NCI-H524 (cell line): Measurements from ENCODE around the gene SHC2.
A peak's percentile ranks its signal among the peaks of the same experiment; 100 is the strongest.
"Not testable (repeated sequence)": the region's sequence is repeated elsewhere in the genome, so short reads cannot be mapped to it uniquely, and the experiment has no call there.

Experiments
- DNase-seq, 2 experiments: peaks; one replicate each; lab custom pipeline; 2025; lab: John Stamatoyannopoulos, UW

SHC2 gene

DNA sequence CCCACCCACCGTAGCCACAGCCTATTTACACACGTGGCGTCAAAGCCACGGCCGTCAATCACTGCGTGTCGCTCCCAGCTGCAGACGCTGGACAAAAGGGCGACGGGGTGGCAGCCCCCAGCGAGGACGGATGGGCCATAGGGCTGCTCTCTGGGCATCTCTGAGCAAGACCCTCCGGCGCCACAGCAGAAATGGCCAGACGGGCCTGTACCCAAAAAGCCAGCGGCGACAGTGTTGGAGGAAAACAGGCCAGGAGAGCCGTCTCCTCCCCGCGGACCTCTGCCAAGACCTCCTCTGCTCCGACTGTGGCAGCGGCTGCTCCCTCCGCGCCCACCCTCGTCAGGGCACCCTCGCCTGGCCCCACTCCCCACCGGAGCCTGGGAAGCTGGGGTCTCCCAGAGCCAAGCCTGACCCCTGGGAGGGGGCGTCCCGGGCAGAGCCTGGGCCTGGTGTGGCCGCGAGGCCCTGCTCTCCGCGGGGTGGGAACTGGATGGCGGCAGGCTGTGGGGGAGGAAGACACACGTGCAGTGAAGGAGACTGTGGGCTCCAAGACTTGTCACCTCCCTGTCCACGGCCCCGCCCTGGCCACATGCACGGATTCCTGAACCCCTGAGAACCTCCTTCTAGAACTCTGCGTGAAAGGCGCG lies 54.6 kb downstream of the SHC2 start:
- DNase-seq = no peak

DNA sequence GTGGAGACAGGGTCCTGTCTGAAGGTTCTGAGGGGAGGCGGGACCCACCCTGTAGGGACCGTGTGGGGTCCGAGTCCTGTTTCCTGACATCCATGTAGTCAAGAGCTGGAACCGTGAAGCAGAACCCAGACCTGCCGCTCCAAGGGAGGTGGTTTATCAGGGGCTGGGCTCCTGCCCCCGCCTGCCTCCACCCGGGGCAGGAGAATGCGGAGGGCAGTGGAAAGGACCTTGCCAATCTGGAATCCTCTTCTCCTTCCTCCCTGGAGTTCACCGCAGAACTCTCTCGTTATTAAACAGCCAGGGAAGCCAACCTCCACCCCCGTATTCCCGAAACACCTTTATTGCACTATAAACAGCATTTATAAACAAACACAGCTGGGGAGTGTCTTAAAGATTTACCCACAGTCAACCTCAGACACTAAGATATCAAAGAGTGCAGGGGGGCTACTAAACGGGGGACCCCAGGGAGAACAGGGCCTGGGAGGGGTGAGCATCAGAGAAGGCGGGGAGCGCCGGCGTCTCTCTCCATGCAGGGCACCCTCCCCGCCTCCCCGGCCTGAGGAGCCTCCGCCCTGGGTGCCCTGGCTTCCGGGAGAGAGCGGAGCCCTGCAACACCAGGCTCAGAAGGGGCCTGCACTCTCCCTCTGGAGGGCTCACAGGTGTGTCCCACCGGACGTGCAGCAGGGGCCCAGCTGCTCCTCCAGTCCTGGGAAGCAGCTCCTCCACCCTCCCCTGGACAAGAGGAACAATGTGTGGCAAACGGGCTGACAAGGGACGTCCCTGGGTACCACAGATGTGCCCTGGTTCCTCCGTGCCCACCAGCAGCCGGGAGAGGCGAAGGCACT lies 55.5 kb downstream of the SHC2 start:
- peak in 1 of 2 experiments; percentile 24 for DNase-seq

DNA sequence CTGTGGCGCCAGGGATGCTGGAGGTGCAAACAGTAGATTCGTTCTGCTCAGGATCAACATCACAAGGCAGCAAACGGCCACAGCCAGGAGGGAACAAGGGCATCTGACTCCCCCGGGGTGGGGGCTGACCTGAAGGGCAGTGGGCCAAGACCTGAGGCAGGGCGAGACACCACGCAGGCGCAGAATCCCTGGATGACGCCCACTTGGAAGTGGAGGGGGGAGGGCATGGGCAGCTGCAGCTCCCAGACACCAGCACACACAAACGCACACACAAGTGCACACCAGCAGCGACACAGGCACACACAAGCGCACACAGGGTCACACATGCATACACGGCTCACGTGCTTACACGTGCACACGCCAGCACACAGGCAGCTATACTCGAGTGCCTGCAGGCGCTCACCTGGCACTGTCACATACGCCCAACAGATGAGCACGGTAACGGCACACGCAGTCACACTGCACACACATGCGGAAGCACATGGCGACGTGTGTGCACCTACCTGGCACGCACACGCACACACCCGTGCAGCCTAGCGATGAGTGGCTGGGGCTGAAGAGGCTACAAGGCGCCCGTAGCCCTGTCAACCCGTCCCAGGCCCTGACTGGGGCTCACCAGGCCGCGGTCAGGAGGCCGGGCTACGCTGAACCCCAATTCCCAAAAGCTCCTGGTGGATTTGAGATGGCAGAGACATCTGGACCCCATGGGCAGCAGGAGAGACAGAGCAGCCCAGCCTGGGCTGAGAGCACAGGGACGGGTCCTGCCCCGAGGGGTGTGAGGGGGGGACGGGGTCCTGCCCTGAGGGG lies 57.4 kb downstream of the SHC2 start:
- no peak for DNase-seq

DNA sequence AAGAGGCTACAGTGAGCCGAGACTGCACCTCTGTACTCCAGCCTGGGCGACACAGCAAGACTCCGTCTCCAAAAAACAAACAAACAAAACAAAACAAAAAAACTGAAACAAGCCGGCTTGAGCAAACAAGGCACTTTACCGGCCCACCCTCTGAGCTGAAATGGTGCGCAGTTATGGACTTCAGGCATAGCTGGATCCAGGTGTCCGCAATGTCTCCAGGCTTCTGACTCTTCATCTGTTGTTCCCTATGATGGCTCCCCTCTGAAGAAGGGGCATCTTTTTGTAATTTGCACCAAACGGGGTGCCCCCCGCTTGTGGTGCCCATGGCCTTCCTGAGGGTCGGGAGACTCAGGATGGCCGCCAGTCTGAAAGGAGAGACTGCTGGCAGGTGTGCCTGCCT lies 58.0 kb downstream of the SHC2 start:
- DNase-seq = no peak

DNA sequence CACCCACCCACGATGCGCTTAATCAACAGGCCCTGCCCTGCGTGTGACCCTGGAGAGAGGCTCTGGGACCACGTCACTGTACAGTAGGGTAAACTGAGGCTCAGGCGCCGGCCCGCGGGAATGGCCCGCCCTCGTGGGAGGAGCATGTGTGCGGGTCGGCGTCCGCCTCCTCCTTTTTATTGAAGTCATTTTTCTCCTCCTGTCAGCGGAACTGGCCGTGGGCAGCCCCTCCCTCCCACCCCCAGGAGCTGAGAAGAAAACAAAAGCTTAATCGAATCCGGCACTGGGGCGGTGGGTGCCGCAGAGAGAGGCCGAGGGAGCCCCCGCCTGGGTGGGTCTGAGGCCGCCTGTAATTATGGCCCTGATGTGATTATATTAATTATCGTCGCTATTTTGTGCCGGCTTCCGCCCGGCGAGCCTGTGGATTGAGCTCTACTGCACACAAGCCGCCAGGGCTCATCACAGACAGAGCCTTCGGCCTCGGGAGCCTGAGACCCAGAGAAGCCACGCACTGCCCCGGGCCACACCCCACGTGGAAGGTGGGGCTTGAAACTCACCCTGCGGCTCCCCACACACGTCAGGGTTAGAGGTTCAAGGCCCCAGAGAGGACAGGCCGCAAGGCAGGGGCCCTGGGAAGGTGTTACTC lies 58.8 kb downstream of the SHC2 start:
- no peak for DNase-seq

DNA sequence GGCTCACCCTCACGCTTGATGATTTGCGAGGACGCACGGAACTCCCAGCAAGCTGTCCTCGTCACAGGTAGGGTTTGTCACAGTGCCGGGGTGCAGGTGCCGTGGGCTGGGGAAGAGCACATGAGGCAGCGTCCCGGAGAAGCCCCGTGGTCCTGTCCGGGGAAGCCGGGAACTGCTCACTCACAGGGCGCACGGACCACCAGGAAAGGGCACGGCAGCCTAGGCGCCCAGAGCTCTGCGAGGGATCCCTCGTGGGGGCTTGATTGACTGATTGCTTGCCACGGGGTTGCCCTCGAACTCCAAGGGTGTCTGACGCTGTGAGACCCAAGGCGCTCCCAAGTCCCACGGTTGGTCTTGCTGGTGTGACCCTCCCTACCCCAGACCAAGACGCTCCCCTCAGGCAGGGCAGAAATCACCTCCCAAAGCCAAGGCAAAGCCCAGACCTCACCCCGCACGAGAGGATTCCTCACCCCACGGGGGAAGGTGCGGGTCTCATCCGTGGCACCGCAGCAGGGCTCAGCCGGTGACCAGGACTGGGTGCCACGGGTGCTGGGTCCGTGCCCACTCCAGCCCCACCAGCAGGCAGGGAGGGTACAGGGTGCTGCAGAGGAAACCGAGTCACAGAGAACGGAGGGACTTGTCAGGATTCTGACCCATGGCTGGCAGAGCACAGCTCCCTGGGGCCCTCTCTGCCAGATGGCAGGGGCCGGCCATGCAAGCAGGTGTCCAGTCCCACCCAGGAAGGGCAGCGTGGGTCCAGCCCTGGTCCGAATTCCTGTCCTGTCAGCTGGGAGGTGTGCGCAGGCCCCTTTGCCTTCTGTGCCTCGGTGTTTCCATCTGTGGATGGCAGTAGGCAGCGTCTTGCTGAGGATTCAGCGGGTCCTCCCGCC lies 59.6 kb downstream of the SHC2 start:
- DNase-seq = no peak

DNA sequence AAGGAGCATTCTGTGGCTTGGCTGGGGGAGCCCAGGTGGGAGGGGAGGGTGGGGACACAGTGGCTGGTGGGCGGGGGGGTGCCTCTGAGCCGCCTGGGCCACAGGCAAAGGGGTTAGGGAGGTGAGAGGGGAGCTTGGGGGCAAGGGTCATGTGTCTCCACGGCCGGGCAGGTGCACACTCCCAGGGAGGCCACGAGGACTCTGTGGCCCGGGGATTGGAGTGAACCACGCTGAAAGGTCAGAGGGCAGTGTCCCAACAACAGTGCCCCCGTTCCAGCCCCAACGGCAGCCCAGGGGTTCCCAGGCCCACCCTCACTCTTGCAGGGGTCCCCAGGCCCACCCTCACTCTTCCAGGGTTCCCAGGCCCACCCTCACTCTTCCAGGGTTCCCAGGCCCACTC lies 61.5 kb downstream of the SHC2 start:
- no peak for DNase-seq

DNA sequence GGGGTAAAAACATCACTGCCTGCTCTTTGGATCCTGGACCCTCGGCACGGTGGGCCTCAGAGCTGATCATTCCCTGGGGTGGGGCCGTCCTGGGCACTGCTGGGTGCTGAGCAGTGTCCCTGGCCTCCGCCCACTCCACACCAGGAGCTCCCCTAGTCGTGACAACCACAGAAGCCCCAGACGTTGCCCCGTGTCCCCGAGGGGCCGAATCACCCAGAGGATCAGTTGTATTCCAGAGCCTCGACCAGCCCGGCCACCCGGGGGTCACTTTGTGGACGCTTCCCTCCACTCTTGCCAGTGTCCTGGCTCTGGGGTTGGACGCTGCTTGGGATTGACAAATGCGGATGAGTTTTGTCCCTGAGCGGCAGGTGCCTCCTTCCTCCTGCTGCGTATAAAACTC lies 62.1 kb downstream of the SHC2 start:
- no peak for DNase-seq

DNA sequence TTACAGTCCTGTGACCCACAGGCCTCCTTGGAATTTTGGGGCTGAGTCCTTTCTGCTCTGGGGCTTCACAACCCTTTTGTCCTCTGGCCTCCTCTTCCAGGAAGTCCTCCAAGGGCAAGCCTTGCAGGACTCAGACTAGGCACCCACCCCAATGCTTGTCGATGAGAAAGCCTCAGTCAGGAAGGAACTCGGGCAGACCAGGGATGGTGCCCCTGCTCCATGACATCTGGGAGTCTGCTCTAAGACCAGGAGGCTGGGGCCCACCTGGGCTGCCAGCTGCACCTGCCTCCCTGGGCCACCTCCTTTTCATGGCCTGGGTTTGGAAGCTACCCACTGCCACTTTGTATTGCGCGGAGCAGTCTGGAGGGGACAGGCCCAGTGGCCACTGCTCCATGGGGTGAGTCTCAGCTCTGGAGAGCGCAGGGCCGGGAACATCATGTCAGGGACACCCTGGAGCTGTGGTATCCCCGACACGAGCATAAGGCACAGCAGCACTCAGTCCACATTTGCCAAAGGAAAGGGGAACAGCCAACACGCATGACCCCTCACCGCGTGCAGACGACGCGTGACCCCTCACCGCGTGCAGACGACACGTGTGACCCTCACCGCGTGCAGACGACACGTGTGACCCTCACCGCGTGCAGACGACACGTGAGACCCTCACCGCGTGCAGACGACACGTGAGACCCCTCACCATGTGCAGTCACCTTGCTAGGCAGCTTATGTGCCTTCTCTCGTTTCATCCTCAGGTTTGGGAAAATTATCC lies 62.7 kb downstream of the SHC2 start:
- no peak for DNase-seq

DNA sequence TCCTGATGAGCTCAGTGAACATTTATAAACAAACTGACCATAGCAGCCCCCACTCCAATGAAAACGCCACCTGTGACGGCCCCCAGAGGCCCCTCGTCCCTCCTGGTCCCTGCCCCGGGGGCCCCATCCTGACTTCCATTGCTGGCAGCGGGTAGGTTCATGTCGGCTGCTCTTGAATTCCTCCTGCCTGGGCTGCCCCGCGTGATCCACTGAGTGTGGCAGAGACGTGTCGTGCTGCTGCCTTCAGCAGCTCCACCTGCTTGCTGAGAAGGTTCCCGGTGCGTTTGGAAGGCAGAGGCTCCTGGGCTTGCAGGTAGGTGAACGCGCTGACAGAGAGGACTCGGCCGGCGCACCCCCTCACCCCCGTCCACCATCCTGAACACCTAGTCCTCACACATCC lies 63.5 kb downstream of the SHC2 start:
- DNase-seq = no peak

DNA sequence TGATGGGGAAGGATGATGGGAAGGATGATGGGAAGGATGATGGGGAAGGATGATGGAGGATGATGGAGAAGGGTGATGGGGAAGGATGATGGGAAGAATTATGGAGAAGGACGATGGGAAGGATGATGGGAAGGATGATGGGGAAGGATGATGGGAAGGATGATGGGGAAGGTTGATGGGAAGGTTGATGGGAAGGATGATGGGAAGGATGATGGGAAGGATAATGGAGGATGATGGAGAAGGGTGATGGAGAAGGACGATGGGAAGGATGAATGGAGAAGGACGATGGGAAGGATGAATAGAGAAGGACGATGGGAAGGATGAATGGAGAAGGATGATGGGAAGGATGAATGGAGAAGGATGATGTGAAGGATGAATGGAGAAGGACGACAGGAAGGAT lies 65.4 kb downstream of the SHC2 start:
- DNase-seq = no peak

DNA sequence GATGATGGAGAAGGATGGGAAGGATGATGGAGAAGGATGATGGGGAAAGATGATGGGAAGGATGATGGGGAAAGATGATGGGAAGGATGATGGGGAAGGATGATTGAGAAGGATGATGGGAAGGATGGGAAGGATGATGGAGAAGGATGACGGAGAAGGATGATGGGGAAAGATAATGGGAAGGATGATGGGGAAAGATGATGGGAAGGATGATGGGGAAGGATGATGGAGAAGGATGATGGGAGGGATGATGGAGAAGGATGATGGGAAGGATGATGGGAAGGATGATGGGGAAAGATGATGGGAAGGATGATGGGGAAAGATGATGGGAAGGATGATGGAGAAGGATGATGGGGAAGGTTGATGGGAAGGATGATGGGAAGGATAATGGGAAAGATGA lies 66.0 kb downstream of the SHC2 start:
- not testable (repeated sequence) for DNase-seq

DNA sequence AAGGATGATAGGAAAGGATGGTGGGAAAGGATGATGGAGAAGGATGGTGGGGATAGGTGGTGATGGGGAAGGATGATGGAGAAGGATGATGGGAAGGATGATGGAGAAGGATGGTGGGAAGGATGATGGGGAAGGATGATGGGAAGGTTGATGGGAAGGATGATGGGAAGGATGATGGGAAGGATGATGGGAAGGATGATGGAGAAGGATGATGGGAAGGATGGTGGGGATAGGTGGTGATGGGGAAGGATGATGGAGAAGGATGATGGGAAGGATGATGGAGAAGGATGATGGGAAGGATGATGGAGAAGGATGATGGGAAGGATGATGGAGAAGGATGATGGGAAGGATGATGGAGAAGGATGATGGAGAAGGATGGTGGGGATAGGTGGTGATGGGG lies 67.3 kb downstream of the SHC2 start:
- not testable (repeated sequence) for DNase-seq

DNA sequence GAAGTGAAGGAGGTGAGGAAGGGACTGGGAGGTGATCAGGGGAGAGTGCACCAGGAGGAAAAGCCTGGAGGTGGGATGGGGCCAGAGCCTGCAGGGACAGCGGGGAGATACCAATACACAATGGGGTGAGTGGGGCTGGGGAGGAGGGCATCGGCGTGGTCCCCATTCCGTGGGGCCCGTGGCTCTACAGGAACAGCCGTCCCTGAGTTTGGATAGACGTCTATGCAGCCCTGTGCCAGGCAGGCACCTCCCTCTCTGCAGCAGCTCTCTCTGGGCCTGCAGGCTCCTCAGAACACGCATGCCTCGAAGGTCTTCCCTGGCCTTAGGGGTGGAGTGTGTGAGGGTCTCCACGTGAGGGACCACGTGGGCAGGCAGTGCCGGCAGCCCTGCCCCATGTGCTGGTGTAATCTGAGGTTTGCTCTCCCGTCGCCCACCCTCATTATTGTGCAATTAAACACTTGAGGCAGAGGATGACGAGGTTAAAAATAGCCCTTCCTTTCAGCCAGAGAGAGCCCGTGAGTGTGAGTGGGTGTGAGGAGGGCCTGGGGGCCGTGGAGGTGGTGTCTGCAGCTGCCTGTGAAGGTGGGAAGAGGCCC lies 68.4 kb downstream of the SHC2 start:
- no peak for DNase-seq

DNA sequence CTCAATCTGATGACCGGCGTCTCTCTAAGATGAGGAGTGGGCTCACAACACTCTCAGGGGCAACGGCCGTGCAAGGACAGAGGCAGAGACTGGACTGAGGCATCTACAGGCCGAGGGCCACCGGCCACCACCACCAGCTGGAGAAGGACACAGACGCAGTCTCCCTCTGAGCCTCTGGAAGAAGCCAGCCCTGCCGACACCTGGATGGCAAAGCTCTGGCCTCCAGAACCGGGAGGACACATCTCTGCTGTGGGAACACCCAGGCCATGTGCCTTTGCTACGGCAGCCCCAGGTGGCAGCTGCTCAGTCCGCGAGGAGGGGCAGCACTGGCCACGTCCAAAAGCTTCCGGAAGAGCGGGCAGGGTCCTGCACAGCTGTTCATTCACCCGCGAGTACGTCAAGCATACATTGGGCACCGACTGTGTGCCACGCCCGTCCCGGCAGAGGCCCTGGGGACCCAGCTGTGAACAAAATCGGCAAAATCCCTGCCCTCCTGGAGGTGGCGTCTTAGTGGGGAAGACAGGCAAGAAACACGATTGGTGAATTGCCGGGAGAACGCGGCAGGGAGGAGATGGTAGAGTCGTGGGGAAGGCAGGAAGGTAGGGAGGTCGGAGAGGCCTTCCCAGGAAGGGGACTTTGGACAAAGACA lies 69.0 kb downstream of the SHC2 start:
- no peak for DNase-seq

DNA sequence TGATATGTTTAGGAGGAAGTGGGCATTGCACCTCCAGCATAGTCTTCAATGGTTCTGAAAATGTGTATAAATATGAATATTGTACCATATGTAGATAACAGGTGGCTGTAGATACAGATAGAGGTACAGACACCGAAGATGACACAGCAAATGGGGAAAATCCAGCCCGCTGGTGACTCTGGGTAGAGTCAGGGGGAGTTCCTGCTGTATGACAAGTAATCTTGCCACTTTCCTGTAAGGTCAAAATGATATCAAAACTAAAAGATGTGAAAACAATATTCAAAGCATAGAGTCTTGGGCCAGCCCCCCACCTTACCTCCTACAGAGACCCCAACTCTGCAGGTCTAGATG lies 69.7 kb downstream of the SHC2 start:
- DNase-seq = no peak

DNA sequence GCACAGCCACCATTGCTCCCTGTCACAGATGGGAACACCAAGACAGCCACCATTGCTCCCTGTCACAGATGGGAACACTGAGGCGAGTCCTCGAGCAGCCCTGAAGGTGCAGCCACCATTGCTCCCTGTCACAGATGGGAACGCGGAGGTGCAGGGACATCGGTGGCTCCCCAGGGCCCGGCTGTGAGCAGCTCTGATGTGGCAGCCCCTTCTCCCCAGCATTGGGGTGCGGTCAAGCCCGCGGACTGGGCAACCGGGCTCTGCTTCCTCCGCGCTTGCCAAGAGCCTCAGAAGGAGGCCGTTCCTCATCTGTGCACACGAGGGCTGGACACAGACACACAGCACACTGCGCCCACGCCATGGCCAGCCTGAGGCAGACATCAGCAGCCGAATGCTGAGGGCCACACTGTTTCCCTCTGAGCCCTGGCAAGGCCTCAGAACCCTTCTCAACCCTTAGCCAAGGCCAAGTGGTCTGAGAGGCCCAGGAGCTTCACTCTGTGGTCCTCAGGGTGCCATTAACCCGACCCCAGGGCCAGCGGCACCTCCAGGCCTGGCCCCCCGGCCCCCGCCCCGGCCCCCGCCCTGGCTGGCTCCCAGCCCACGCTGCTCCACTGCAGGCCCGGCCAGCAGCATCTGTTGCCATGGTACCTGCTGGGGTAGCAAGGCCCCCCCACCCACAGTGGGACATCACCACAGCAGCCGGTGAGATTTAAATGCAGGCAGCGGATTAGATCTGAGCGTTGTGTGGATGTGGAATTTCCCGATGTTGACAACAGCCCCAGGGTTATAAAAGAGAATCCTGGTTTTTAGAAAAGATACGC lies 70.2 kb downstream of the SHC2 start:
- peak in 1 of 2 experiments; percentile 58 for DNase-seq

DNA sequence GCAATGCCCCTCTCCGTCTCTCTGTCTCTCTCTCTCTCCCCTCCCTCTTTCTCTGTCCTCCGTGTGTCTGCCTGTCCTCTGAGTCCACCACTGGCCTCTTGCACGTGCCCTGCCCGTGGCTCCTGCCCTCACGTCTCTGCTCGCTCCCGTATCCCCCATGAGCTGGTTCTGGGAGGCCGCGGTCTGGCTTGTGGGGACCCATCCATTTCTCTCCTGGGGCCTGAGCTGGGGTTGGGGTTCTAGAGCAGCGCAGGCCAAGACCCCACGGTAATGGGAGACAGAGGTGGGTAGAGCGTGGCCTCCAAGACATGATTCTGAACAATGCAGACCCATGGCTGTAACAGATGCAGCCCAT lies 70.9 kb downstream of the SHC2 start:
- no peak for DNase-seq
